ENCODE measurements around the gene BMPR1A.

DNA sequence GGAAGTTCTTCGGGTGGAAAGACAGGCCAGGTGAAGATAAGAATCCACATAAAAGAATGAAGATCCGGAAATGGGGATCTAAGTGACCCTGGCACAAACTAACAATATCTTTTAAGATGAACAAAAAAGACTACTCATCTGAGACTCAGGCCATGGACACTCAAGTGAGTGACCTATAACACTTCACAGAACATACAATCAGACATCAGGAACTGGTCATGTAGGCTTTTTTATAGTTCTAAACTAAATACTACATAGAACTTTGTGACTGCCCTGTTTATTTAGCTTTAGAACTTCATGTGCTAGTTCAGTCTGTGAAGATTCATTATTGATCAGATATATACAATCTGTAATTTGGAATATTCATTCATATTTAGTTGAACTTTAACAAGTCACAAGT, 148.2 kb downstream of the BMPR1A start:
- TF ChIP-seq, protein P1, sequence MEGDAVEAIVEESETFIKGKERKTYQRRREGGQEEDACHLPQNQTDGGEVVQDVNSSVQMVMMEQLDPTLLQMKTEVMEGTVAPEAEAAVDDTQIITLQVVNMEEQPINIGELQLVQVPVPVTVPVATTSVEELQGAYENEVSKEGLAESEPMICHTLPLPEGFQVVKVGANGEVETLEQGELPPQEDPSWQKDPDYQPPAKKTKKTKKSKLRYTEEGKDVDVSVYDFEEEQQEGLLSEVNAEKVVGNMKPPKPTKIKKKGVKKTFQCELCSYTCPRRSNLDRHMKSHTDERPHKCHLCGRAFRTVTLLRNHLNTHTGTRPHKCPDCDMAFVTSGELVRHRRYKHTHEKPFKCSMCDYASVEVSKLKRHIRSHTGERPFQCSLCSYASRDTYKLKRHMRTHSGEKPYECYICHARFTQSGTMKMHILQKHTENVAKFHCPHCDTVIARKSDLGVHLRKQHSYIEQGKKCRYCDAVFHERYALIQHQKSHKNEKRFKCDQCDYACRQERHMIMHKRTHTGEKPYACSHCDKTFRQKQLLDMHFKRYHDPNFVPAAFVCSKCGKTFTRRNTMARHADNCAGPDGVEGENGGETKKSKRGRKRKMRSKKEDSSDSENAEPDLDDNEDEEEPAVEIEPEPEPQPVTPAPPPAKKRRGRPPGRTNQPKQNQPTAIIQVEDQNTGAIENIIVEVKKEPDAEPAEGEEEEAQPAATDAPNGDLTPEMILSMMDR (IDR thresholded peaks at IDR 0.05) = no peak
- TF ChIP-seq PBX3 (IDR thresholded peaks at IDR 0.05) = no peak
- TF ChIP-seq E2F6 (IDR thresholded peaks at IDR 0.05; ENCODE audit: borderline replicate concordance, low read depth) = no peak
- TF ChIP-seq, protein P2, sequence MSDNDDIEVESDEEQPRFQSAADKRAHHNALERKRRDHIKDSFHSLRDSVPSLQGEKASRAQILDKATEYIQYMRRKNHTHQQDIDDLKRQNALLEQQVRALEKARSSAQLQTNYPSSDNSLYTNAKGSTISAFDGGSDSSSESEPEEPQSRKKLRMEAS (IDR thresholded peaks at IDR 0.05) = no peak
- no peak for TF ChIP-seq CBX2 (IDR thresholded peaks at IDR 0.05; ENCODE audit: borderline replicate concordance, low read depth)
- TF ChIP-seq MAZ (IDR thresholded peaks at IDR 0.05; ENCODE audit: borderline replicate concordance, low read depth, low read length) = no peak
- TF ChIP-seq RARB (CRISPR knock-in tag; IDR thresholded peaks at IDR 0.05) = no peak
- no peak for TF ChIP-seq POLR2A (IDR thresholded peaks at IDR 0.05; ENCODE audit: low read length)
- no peak for TF ChIP-seq NR3C1 (IDR thresholded peaks at IDR 0.05)
